ENCODE measurements around the gene STXBP6. TPM values are rescaled to one million over a fixed set of nuclear protein-coding genes. Genes with fewer than 3 reads are reported as not detected.
"Not testable (repeated sequence)": the region's sequence is repeated elsewhere in the genome, so short reads cannot be mapped to it uniquely, and the experiment has no call there.

STXBP6 gene
- total and polyA plus RNA-seq, 5 experiments from 2014 or later: 0.61 TPM; not detected in 4

GRCh38 chr14:24965934-24966578 lies 83.9 kb downstream of the STXBP6 start:
- no peak overlapping the region for H3K27ac Mint-ChIP-seq
- H3K27me3 Mint-ChIP-seq: peaks cover 3 to 10% (median 8%) of the 10 kb centered on the region in 5 donors
- DNase-seq (no peak), ATAC-seq (no peak)
- H3K4me3 Mint-ChIP-seq: no peak overlapping the region
- H3K36me3 Mint-ChIP-seq: no peaks in the 10 kb centered on the region
- POLR2A ChIA-PET: no interaction called here
- no peaks in the 10 kb centered on the region for H3K9me3 Mint-ChIP-seq
- H3K4me1 Mint-ChIP-seq: no peaks in the 10 kb centered on the region

GRCh38 chr14:24965578-24965933 lies 84.4 kb downstream of the STXBP6 start:
- Mint-ChIP-seq H3K27ac (no peak overlapping the region), H3K4me3 (no peak overlapping the region)
- POLR2A ChIA-PET: no interaction called here

DNA sequence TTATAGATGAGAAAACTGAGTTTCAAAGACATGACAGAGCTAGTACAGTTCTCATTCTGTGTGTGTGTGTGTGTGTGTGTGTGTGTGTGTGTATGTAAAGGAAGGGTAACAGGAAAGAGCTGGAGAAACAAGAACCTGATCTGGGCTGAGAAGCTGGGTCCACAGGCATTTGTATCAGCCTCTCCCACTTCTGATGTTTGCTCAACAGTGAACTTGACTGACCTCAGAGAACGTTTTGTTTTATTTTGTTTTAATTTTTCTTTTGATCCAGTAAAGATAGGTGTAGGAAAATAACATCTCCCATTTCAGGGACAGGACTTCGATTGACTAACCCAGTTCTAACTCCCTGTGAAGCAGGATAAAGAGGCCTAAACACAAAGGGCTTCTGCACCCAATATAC lies 85.4 kb downstream of the STXBP6 start:
- ATAC-seq: no peak
- DNase-seq: no peak
- no peak overlapping the region for H3K27ac Mint-ChIP-seq
- POLR2A ChIA-PET: no interaction called here
- H3K4me1 Mint-ChIP-seq: no peaks in the 10 kb centered on the region
- no peak overlapping the region for H3K4me3 Mint-ChIP-seq
- H3K9me3 Mint-ChIP-seq: no peaks in the 10 kb centered on the region
- H3K36me3 Mint-ChIP-seq: no peaks in the 10 kb centered on the region
- H3K27me3 Mint-ChIP-seq: peaks cover 3 to 15% (median 7%) of the 10 kb centered on the region in 5 donors

More at GRCh38 chr14:24965578-24965933, 84.4 kb downstream of the STXBP6 start:
- H3K9me3 Mint-ChIP-seq: no peaks in the 10 kb centered on the region
- DNase-seq (no peak), ATAC-seq (no peak)
- H3K27me3 Mint-ChIP-seq: peaks cover 3 to 15% (median 8%) of the 10 kb centered on the region in 5 donors
- H3K4me1 Mint-ChIP-seq: no peaks in the 10 kb centered on the region
- H3K36me3 Mint-ChIP-seq: no peaks in the 10 kb centered on the region

DNA sequence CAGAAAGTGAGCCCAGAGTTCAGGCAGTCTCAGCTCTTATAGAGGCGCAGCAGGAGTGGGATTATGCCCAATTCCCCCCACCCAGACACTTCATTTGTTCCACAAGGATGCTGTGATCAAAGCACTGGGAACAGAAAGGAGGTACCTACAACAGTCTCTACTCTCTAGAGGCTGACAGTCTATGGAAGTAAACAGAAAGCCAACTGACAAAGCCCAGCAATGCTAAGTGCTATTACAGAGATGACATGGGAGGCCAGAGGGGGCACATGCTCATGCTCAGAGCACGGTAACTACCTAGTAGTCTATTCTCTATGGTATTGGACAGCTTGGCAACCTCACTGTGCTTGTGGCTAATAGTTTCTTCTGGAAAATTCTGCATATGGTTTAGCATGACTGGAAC lies 85.9 kb downstream of the STXBP6 start:
- Mint-ChIP-seq H3K27ac (no peak overlapping the region), H3K4me3 (no peak overlapping the region), H3K27me3 (peaks cover 3 to 15% (median 5%) of the 10 kb centered on the region in 5 donors), H3K4me1 (no peaks in the 10 kb centered on the region), H3K36me3 (no peaks in the 10 kb centered on the region), H3K9me3 (no peaks in the 10 kb centered on the region)
- DNase-seq: no peak
- POLR2A ChIA-PET: interaction anchor here (0.6 kb wide), 1 partner anchor 1090 kb away, joined by 11 read pairs; no protein-coding TSS in a partner anchor
- ATAC-seq: no peak

DNA sequence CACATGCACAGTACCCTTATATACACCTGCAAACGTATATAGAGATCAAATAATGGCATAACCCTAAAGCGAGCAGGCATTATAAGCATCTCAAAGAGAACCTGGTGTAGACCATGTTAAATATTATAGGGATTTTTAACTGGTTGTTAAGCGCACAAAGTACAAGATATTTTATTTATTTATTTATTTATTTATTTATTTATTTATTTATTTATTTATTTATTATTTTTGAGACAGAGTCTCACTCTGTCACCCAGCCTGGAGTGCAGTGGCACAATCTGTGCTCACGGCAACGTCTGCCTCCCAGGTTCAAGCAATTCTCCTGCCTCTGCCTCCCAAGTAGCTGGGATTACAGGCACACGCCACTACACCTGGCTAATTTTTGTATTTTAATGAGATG lies 87.8 kb downstream of the STXBP6 start:
- ATAC-seq, H3K27ac Mint-ChIP-seq, H3K9me3 Mint-ChIP-seq, POLR2A ChIA-PET, H3K4me1 Mint-ChIP-seq, DNase-seq, H3K4me3 Mint-ChIP-seq, H3K36me3 Mint-ChIP-seq: not testable (repeated sequence)
- peaks cover 2 to 15% (median 6%) of the 10 kb centered on the region in 5 donors for H3K27me3 Mint-ChIP-seq

GRCh38 chr14:24960816-24961215 lies 89.1 kb downstream of the STXBP6 start:
- no peak overlapping the region for H3K27ac Mint-ChIP-seq
- no peak for ATAC-seq
- DNase-seq: no peak
- H3K27me3 Mint-ChIP-seq: peaks cover 2 to 12% (median 7%) of the 10 kb centered on the region in 5 donors
- no peak overlapping the region for H3K4me3 Mint-ChIP-seq
- POLR2A ChIA-PET: no interaction called here
- H3K9me3 Mint-ChIP-seq: no peaks in the 10 kb centered on the region
- H3K36me3 Mint-ChIP-seq: no peaks in the 10 kb centered on the region
- no peaks in the 10 kb centered on the region for H3K4me1 Mint-ChIP-seq

GRCh38 chr14:24959791-24960331 lies 90.1 kb downstream of the STXBP6 start:
- ATAC-seq: no peak
- H3K4me1 Mint-ChIP-seq: no peaks in the 10 kb centered on the region
- POLR2A ChIA-PET: no interaction called here

GRCh38 chr14:24958271-24958670 lies 91.7 kb downstream of the STXBP6 start:
- Mint-ChIP-seq H3K27ac (no peak overlapping the region), H3K27me3 (peaks cover 12 to 32% (median 18%) of the 10 kb centered on the region in 5 donors), H3K36me3 (no peaks in the 10 kb centered on the region), H3K4me1 (no peaks in the 10 kb centered on the region), H3K9me3 (no peaks in the 10 kb centered on the region), H3K4me3 (no peak overlapping the region)
- DNase-seq (no peak), ATAC-seq (no peak)
- POLR2A ChIA-PET: no interaction called here

More at GRCh38 chr14:24959791-24960331, 90.1 kb downstream of the STXBP6 start:
- no peak overlapping the region for H3K4me3 Mint-ChIP-seq
- no peaks in the 10 kb centered on the region for H3K36me3 Mint-ChIP-seq
- H3K9me3 Mint-ChIP-seq: no peaks in the 10 kb centered on the region
- no peak overlapping the region for H3K27ac Mint-ChIP-seq
- DNase-seq: no peak
- H3K27me3 Mint-ChIP-seq: peaks cover 7 to 19% (median 11%) of the 10 kb centered on the region in 5 donors

DNA sequence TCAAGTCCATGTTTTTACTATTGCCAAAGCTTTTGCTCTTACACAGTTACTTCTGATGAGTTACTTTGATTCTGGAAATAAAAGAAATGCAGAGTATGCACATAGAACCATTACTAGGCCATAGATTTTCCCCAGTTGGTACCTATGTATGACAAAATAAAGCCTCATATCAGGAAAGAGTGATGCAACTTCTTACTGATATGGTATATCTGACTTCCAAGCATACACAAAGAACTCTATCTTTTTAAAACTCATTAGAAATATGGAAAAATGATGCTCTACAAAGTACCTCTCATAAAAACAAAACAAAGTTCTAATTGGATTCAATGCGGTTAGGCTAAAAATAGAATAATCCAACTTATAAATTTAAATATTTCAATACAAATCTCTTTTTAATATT lies 92.1 kb downstream of the STXBP6 start:
- H3K4me3 Mint-ChIP-seq: no peak overlapping the region
- DNase-seq (no peak), ATAC-seq (no peak)
- peaks cover 15 to 37% (median 18%) of the 10 kb centered on the region in 5 donors for H3K27me3 Mint-ChIP-seq
- no peak overlapping the region for H3K27ac Mint-ChIP-seq
- H3K4me1 Mint-ChIP-seq: no peaks in the 10 kb centered on the region
- no peaks in the 10 kb centered on the region for H3K9me3 Mint-ChIP-seq
- no peaks in the 10 kb centered on the region for H3K36me3 Mint-ChIP-seq
- POLR2A ChIA-PET: no interaction called here

DNA sequence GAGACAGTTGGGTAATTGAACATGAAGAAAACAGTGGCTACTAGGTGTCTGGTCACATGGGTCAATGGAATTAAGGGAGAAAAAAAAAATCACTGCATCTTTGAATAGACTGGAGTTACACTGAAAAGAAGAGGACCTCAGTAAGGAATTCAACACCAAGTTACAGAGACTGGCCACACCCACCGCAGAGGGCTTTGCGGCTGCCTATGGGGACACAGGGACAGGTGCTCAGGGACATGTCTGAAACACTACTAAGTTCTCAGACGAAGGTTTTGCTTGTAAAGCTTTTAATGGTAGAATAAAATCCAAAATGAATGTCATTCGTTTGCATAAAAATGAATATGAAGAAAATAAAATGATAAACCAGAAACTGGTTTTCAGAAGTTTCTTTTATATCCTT lies 93.8 kb downstream of the STXBP6 start:
- H3K4me3 Mint-ChIP-seq: no peak overlapping the region
- H3K27ac Mint-ChIP-seq: no peak overlapping the region
- no peaks in the 10 kb centered on the region for H3K9me3 Mint-ChIP-seq
- DNase-seq (no peak), ATAC-seq (no peak)
- peaks cover 16 to 39% (median 17%) of the 10 kb centered on the region in 5 donors for H3K27me3 Mint-ChIP-seq
- H3K36me3 Mint-ChIP-seq: no peaks in the 10 kb centered on the region
- H3K4me1 Mint-ChIP-seq: no peaks in the 10 kb centered on the region
- POLR2A ChIA-PET: no interaction called here

DNA sequence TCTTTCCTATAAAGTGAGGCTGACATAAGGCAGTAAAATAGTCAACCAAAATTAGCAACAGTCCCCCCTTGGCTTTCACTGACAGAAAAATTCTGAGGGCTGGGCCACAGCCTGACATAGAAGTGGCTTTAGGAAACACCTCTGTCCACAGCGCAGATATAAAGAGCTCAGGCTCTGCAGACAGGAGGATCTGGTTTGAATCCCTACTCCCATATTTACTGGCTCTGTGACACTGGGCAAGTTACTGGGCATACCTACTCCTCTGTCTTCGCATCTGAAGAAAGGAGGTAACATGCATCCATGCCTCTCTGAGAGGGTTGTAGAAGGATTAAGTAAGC lies 95.3 kb downstream of the STXBP6 start:
- Mint-ChIP-seq H3K9me3 (no peaks in the 10 kb centered on the region), H3K36me3 (no peaks in the 10 kb centered on the region), H3K27me3 (peaks cover 18 to 33% (median 19%) of the 10 kb centered on the region in 5 donors), H3K4me3 (no peak overlapping the region), H3K4me1 (no peaks in the 10 kb centered on the region), H3K27ac (no peak overlapping the region)
- POLR2A ChIA-PET: no interaction called here
- no peak for DNase-seq
- ATAC-seq: no peak

GRCh38 chr14:24954037-24954699 lies 95.8 kb downstream of the STXBP6 start:
- DNase-seq (no peak), ATAC-seq (no peak)
- no peaks in the 10 kb centered on the region for H3K36me3 Mint-ChIP-seq
- H3K4me1 Mint-ChIP-seq: no peaks in the 10 kb centered on the region
- POLR2A ChIA-PET: no interaction called here
- H3K27ac Mint-ChIP-seq: no peak overlapping the region
- no peaks in the 10 kb centered on the region for H3K9me3 Mint-ChIP-seq
- H3K27me3 Mint-ChIP-seq: peaks cover 18 to 33% (median 19%) of the 10 kb centered on the region in 5 donors
- no peak overlapping the region for H3K4me3 Mint-ChIP-seq

GRCh38 chr14:24952851-24953666 lies 96.9 kb downstream of the STXBP6 start:
- H3K27ac Mint-ChIP-seq: no peak overlapping the region
- H3K36me3 Mint-ChIP-seq: no peaks in the 10 kb centered on the region
- no peak for ATAC-seq
- DNase-seq: no peak
- H3K4me3 Mint-ChIP-seq: no peak overlapping the region
- no peaks in the 10 kb centered on the region for H3K9me3 Mint-ChIP-seq
- H3K27me3 Mint-ChIP-seq: peaks cover 13 to 33% (median 19%) of the 10 kb centered on the region in 5 donors
- no peaks in the 10 kb centered on the region for H3K4me1 Mint-ChIP-seq
- POLR2A ChIA-PET: no interaction called here

Data from naive thymus-derived CD8-positive, alpha-beta T cell (primary cell).